DND-41 (cell line): ENCODE data around the gene MARCHF10.
"Not testable (repeated sequence)": the region's sequence is repeated elsewhere in the genome, so short reads cannot be mapped to it uniquely, and the experiment has no call there.

Source experiments
- CTCF ChIP-seq: IDR thresholded peaks from 2 replicates; pipeline ENCODE4 v1.5.1; 2012; ENCODE audit warnings: borderline replicate concordance, low read length, moderate library complexity, mild to moderate bottlenecking; ENCODE audit not compliant: poor library complexity, severe bottlenecking; ENCODE audit errors: extremely low read depth
- EZH2 ChIP-seq: IDR thresholded peaks from 3 replicates; pipeline ENCODE4 v1.6.1; 2012; ENCODE audit warnings: borderline replicate concordance, low read depth, mild to moderate bottlenecking, moderate library complexity, low read length, inconsistent platforms; ENCODE audit not compliant: severe bottlenecking

GRCh38 chr17:62785983-62786382 is 22.1 kb downstream of the MARCHF10 start:
- TF ChIP-seq CTCF, EZH2: not testable (repeated sequence)
